Esophagus (tissue), 2 donors: ENCODE measurements around the gene TRIM33. TPM values are rescaled to one million over a fixed set of nuclear protein-coding genes. Genes with fewer than 3 reads are reported as not detected.

ENCODE experiments used
- H3K27ac ChIP-seq, 2 donors: one replicate each; pipeline ENCODE4 v1.5.1; 2013; ENCODE audit warnings: low read depth in 2 of 2, mild to moderate bottlenecking in 2 of 2, inconsistent platforms in 1 of 2, low read length in 1 of 2, moderate library complexity in 1 of 2
- H3K27me3 ChIP-seq, 2 donors: one replicate each; pipeline ENCODE4 v1.6.1; 2013; ENCODE audit warnings: low read length in 2 of 2, control low read depth in 1 of 2, mild to moderate bottlenecking in 1 of 2; ENCODE audit not compliant: insufficient read depth in 2 of 2, control insufficient read depth in 1 of 2
- H3K36me3 ChIP-seq, 2 donors: one replicate each; pipeline ENCODE4 v1.6.1; 2013; ENCODE audit warnings: low read length in 1 of 2; ENCODE audit not compliant: control insufficient read depth in 2 of 2, insufficient read depth in 2 of 2
- H3K4me1 ChIP-seq, 2 donors: one replicate each; pipeline ENCODE4 v1.6.1; 2013; ENCODE audit warnings: low read length in 1 of 2; ENCODE audit not compliant: control insufficient read depth in 2 of 2, insufficient read depth in 2 of 2
- H3K4me3 ChIP-seq, 2 donors: one replicate each; pipeline ENCODE4 v1.5.1; 2013; ENCODE audit warnings: low read length in 2 of 2, mild to moderate bottlenecking in 2 of 2, low read depth in 1 of 2, moderate library complexity in 1 of 2
- H3K9me3 ChIP-seq, 2 donors: one replicate each; pipeline ENCODE4 v1.6.1; 2013; ENCODE audit warnings: mild to moderate bottlenecking in 2 of 2, low read depth in 1 of 2, low read length in 1 of 2, moderate library complexity in 1 of 2; ENCODE audit not compliant: control insufficient read depth in 2 of 2, insufficient read depth in 1 of 2
- WGBS, 2 donors: extraction: QIAGEN DNeasy Blood & Tissue Kit; methylation state at CpG; one replicate each; pipeline ENCODE4 v1.1.7; 2013; 5-methylcytosine and 5-hydroxymethylcytosine counted together
- polyA plus RNA-seq, 2 donors: library from polyadenylated mRNA; stranded (reverse); fragments of 200-250 nt; gene quantifications; one replicate each; pipeline ENCODE4 v1.2.3, GENCODE V29; 2013
- donor health status: healthy with polysubstance abuse.
- donor health status: Bipolar disorder and iron deficiency.

The TRIM33 gene
- polyA plus RNA-seq, 2 donors: 7.1 to 10.2 TPM

GRCh38 chr1:114545315-114545714 is 34.3 kb upstream of the TRIM33 start:
- WGBS, 2 donors: 30 to 53% methylated on average over 1 of the region's 1 CpG
- Histone ChIP-seq H3K4me3 (no peak overlapping the region), H3K27ac (no peak overlapping the region), H3K9me3 (no peaks in the 10 kb centered on the region), H3K27me3 (no peaks in the 10 kb centered on the region), H3K36me3 (no peaks in the 10 kb centered on the region), H3K4me1 (no peaks in the 10 kb centered on the region)

- Histone ChIP-seq H3K4me3 (no peak overlapping the region), H3K27me3 (no peaks in the 10 kb centered on the region), H3K27ac (no peak overlapping the region), H3K4me1 (no peaks in the 10 kb centered on the region), H3K9me3 (no peaks in the 10 kb centered on the region), H3K36me3 (no peaks in the 10 kb centered on the region)
- WGBS, 2 donors: 52 to 57% methylated on average over 6 of the region's 6 CpGs
Observed at GRCh38 chr1:114540821-114541220, 29.8 kb upstream of the TRIM33 start.

DNA sequence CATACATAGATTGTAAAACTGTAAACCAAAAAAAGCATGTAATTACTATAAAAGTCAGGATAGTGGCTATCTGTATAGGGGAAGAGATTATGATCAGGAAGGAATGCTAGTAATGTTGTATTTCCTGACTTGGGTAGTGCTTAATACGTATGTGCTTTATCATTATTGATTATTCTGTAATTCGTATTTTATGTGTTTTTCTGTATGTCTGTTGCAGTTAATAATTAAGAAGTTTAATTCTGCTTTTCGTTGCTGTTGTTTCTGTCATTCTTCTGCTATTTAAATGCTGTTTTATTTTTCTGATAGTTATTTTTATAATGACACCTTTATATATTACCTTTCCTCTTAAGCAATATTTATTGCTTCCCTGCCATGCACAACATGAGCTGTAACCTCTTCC is 29.3 kb upstream of the TRIM33 start:
- Histone ChIP-seq H3K27me3 (no peaks in the 10 kb centered on the region), H3K4me1 (no peaks in the 10 kb centered on the region), H3K9me3 (no peaks in the 10 kb centered on the region), H3K4me3 (no peak overlapping the region), H3K27ac (no peak overlapping the region), H3K36me3 (no peaks in the 10 kb centered on the region)
- WGBS, 2 donors: 52 to 58% methylated on average over 3 of the region's 3 CpGs

GRCh38 chr1:114536043-114536442 is 25.0 kb upstream of the TRIM33 start:
- Histone ChIP-seq H3K27ac (no peak overlapping the region), H3K36me3 (no peaks in the 10 kb centered on the region), H3K27me3 (no peaks in the 10 kb centered on the region), H3K4me3 (no peak overlapping the region), H3K9me3 (no peaks in the 10 kb centered on the region), H3K4me1 (no peaks in the 10 kb centered on the region)
- WGBS, 2 donors: 84 to 89% methylated on average over 7 of the region's 7 CpGs

DNA sequence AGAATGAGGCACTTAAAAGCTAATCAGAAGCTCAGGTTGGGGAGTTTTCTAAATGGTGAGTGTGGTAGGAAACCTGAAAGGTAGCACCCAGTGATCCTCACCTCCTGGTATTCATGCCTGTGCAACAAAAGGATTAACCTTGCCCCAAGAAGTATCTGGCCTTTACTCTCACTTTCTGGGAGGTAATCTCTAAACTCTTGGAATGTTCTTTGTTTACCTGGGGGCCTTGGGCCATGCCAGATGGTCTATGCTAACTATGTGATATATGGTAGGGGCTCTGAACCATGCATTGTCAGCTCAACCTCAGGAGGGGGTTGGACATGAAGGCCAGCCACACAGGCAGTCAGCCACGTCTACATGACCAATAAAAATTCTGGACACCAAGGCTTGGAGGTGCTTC is 24.4 kb upstream of the TRIM33 start:
- H3K4me1 ChIP-seq: no peaks in the 10 kb centered on the region
- 30 to 46% methylated on average over 1 of the region's 1 CpG for WGBS, 2 donors
- no peaks in the 10 kb centered on the region for H3K36me3 ChIP-seq
- no peak overlapping the region for H3K4me3 ChIP-seq
- H3K9me3 ChIP-seq: no peaks in the 10 kb centered on the region
- H3K27ac ChIP-seq: no peak overlapping the region
- H3K27me3 ChIP-seq: no peaks in the 10 kb centered on the region

DNA sequence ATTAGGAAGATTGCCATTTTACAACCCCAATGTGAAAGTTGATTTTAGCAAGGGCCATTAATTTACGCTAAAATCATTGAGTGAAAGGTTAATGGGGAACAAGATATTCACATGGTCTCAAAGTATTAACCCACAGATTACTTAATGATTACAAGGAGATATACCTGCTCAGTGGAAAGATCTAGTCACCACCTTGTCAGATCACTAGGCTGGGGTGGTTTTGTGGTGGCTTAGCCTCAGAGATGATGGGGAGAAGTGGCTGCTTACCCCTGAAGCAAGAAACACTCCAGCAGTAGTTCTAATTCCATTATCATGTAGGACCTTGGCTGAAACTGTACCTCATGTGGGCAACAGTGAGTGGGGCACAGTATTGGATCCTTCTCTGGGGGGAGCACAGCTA is 20.1 kb upstream of the TRIM33 start:
- H3K9me3 ChIP-seq: no peaks in the 10 kb centered on the region
- no peaks in the 10 kb centered on the region for H3K27me3 ChIP-seq
- no peak overlapping the region for H3K4me3 ChIP-seq
- H3K36me3 ChIP-seq: no peaks in the 10 kb centered on the region
- WGBS, 2 donors: 0 to 52% methylated on average over 1 of the region's 1 CpG
- no peaks in the 10 kb centered on the region for H3K4me1 ChIP-seq
- no peak overlapping the region for H3K27ac ChIP-seq

GRCh38 chr1:114530224-114530623 is 19.2 kb upstream of the TRIM33 start:
- Histone ChIP-seq H3K27me3 (no peaks in the 10 kb centered on the region), H3K4me1 (no peaks in the 10 kb centered on the region), H3K4me3 (no peak overlapping the region), H3K36me3 (no peaks in the 10 kb centered on the region), H3K9me3 (no peaks in the 10 kb centered on the region), H3K27ac (no peak overlapping the region)
- WGBS, 2 donors: 86 to 95% methylated on average over 2 of the region's 2 CpGs

- Histone ChIP-seq H3K4me1 (no peaks in the 10 kb centered on the region), H3K36me3 (no peaks in the 10 kb centered on the region), H3K9me3 (no peaks in the 10 kb centered on the region), H3K4me3 (no peak overlapping the region), H3K27ac (no peak overlapping the region), H3K27me3 (no peaks in the 10 kb centered on the region)
Observed at GRCh38 chr1:114524944-114525343, 13.9 kb upstream of the TRIM33 start.

DNA sequence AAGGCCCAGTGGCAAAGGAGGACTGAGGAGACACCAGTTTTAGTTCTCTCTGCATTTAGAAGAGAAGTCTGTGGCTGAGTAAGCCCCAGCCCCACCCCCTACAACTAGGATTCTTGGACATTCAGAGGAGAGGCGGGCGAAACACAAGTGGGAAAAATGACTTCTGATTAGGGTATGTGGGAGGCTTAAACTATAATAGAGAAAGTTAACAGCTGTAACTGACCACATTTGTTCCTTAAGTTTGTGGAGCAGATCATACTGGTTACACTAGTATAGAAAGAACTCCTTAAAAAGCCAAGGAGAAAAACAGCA is 11.2 kb upstream of the TRIM33 start:
- Histone ChIP-seq H3K36me3 (no peaks in the 10 kb centered on the region), H3K4me3 (no peak overlapping the region), H3K27ac (no peak overlapping the region), H3K4me1 (no peaks in the 10 kb centered on the region), H3K27me3 (no peaks in the 10 kb centered on the region), H3K9me3 (no peaks in the 10 kb centered on the region)
- 50 to 66% methylated on average over 2 of the region's 2 CpGs for WGBS, 2 donors

- Histone ChIP-seq H3K4me1 (no peaks in the 10 kb centered on the region), H3K4me3 (no peak overlapping the region), H3K27me3 (no peaks in the 10 kb centered on the region), H3K27ac (no peak overlapping the region), H3K36me3 (no peaks in the 10 kb centered on the region), H3K9me3 (no peaks in the 10 kb centered on the region)
- 88 to 90% methylated on average over 8 of the region's 8 CpGs for WGBS, 2 donors
Observed at GRCh38 chr1:114521396-114522263, 10.6 kb upstream of the TRIM33 start.
